Endothelial cell of umbilical vein (primary cell): ENCODE results near the gene ACTR1A. TPM values are rescaled to one million over a fixed set of nuclear protein-coding genes. Genes with fewer than 3 reads are reported as not detected.

Source experiments
- BruUV-seq: library from RNA; stranded (reverse); fragments of 400-500 nt; replicated peaks from 2 replicates; lab custom pipeline; 2021; lab: Mats Ljungman, UMichigan
- CTCF ChIA-PET: fragments of 300-600, 350-600 bp; sonication (Branson Sonifier 250); formaldehyde crosslinking; loops from one replicate; lab custom pipeline; 2021; ENCODE audit warnings: antibody characterized with exemption, inconsistent platforms; lab: Charles Lee
- POLR2A ChIA-PET: fragments of 300-600, 350-600 bp; sonication (Branson Sonifier 250); formaldehyde crosslinking; loops from one replicate; lab custom pipeline; 2021; ENCODE audit warnings: antibody characterized with exemption, inconsistent platforms; lab: Charles Lee
- DNase-seq: peaks from one replicate; pipeline ENCODE4 v3.0.0-alpha.2; 2011; ENCODE audit warnings: low read depth, low spot score
- FAIRE-seq: peaks from 2 replicates; lab custom pipeline; 2011; peaks lifted over from hg19 to GRCh38; lab: Jason Lieb, UNC
- H2AFZ ChIP-seq: 2 replicates; pipeline ENCODE4 v1.6.0; 2012; ENCODE audit warnings: low read depth, low read length, control low read depth, inconsistent platforms
- H3K27ac ChIP-seq: 2 replicates; pipeline ENCODE4 v1.5.1; 2011; ENCODE audit warnings: low read depth, mild to moderate bottlenecking, control low read depth, low read length, moderate library complexity; ENCODE audit not compliant: insufficient read depth
- H3K27me3 ChIP-seq, 2 experiments: 2 replicates each; pipeline versions ENCODE4 v1.6.0 to v1.6.1; 2011; ENCODE audit warnings: low read length in 2 of 2, mixed read lengths in 1 of 2; ENCODE audit not compliant: control insufficient read depth in 2 of 2, insufficient read depth in 2 of 2
- H3K36me3 ChIP-seq, 2 experiments: 2 replicates in 1 of 2; 3 replicates in 1 of 2; pipeline ENCODE4 v1.5.1; 2011; ENCODE audit warnings: low read length in 2 of 2, mild to moderate bottlenecking in 1 of 2, moderate library complexity in 1 of 2; ENCODE audit not compliant: control insufficient read depth in 2 of 2, insufficient read depth in 2 of 2; ENCODE audit errors: extremely low read depth in 1 of 2
- H3K4me1 ChIP-seq: 3 replicates; pipeline ENCODE4 v1.5.1; 2011; ENCODE audit warnings: mild to moderate bottlenecking, low read length; ENCODE audit not compliant: control insufficient read depth, insufficient read depth; ENCODE audit errors: extremely low read depth
- H3K4me2 ChIP-seq: 2 replicates; pipeline ENCODE4 v1.6.1; 2011; ENCODE audit warnings: low read length, control low read depth, mixed read lengths; ENCODE audit not compliant: insufficient read depth
- H3K4me3 ChIP-seq, 3 experiments: fragments of 200-600 bp in 1 of 3; sonication (generic), shearing (Covaris generic) in 1 of 3; replicated peaks in 1 of 3; 2 replicates each; pipeline ENCODE4 v1.5.1; 2011 to 2016; ENCODE audit warnings: control low read depth in 3 of 3, low read length in 3 of 3, mild to moderate bottlenecking in 2 of 3, inconsistent platforms in 1 of 3, low read depth in 1 of 3, moderate library complexity in 1 of 3; ENCODE audit not compliant: insufficient read depth in 1 of 3
- H3K79me2 ChIP-seq: 2 replicates; pipeline ENCODE4 v1.6.0; 2012; ENCODE audit warnings: low read length, inconsistent platforms; ENCODE audit not compliant: control insufficient read depth, insufficient read depth
- H3K9ac ChIP-seq: replicated peaks from 2 replicates; pipeline ENCODE3; 2011; ENCODE audit warnings: low read length, control low read depth; ENCODE audit not compliant: insufficient read depth; ENCODE audit errors: extremely low read depth
- H3K9me1 ChIP-seq: replicated peaks from 3 replicates; pipeline ENCODE4 v1.6.0; 2011; ENCODE audit warnings: mild to moderate bottlenecking, low read length; ENCODE audit not compliant: control insufficient read depth, insufficient read depth; ENCODE audit errors: extremely low read depth
- H3K9me3 ChIP-seq: replicated peaks from 2 replicates; pipeline ENCODE4 v1.5.1; 2012; ENCODE audit warnings: low read length, inconsistent platforms; ENCODE audit not compliant: control insufficient read depth, insufficient read depth
- H4K20me1 ChIP-seq: replicated peaks from 2 replicates; pipeline ENCODE3; 2011; ENCODE audit warnings: mild to moderate bottlenecking, low read length; ENCODE audit not compliant: control insufficient read depth, insufficient read depth; ENCODE audit errors: extremely low read depth
- EZH2 ChIP-seq: IDR thresholded peaks from 2 replicates; pipeline ENCODE4 v1.6.1; 2012; ENCODE audit warnings: borderline replicate concordance, low read depth, mild to moderate bottlenecking, moderate library complexity, low read length, inconsistent platforms; ENCODE audit not compliant: severe bottlenecking
- FOS ChIP-seq: IDR thresholded peaks from 2 replicates; pipeline ENCODE4 v1.6.1; 2011; ENCODE audit warnings: mild to moderate bottlenecking, low read length, moderate library complexity, borderline replicate concordance; ENCODE audit not compliant: insufficient read depth
- GATA2 ChIP-seq: IDR thresholded peaks from 2 replicates; pipeline ENCODE4 v1.7.0; 2011; ENCODE audit warnings: low read depth, mild to moderate bottlenecking, moderate library complexity, mixed read lengths, low read length; ENCODE audit not compliant: insufficient read length, insufficient read depth
- JUN ChIP-seq: IDR thresholded peaks from 2 replicates; pipeline ENCODE4 v1.6.1; 2011; ENCODE audit warnings: borderline replicate concordance, low read depth; ENCODE audit not compliant: insufficient read length, insufficient read depth
- MYC ChIP-seq: IDR thresholded peaks from one replicate; pipeline ENCODE4 v1.6.1; 2011; ENCODE audit warnings: mild to moderate bottlenecking, low read depth, low read length
- POLR2A ChIP-seq: IDR thresholded peaks from 2 replicates; pipeline ENCODE4 v1.6.1; 2012; ENCODE audit warnings: low read depth, mild to moderate bottlenecking, control low read depth, low read length
- POLR2AphosphoS5 ChIP-seq: IDR thresholded peaks from 2 replicates; pipeline ENCODE4 v1.6.1; 2012; ENCODE audit warnings: low read depth, mild to moderate bottlenecking, control low read depth, low read length, moderate library complexity; ENCODE audit not compliant: insufficient read depth
- dilution Hi-C: fragments of 300-500 bp; cut with MboI; formaldehyde crosslinking; loops from one replicate; pipeline ENCODE4 v1.15.0; 2019; ENCODE audit warnings: low sequenced_read_pairs; ENCODE audit not compliant: extremely low pct_ligation_motif_present
- intact Hi-C: fragments of 100-400 bp; cut with micrococcal nuclease; formaldehyde crosslinking; loops from one replicate; pipeline ENCODE4 v1.10.0; 2022
- polyA plus RNA-seq, 4 experiments: library from polyadenylated mRNA; depleted of rRNA in 3 of 4; stranded (reverse) in 3 of 4; unstranded in 1 of 4; fragments of >200 nt; gene quantifications; 2 replicates each; pipeline versions ENCODE4 v1.2.1 to v1.2.3, GENCODE V29; 2011 to 2012; ENCODE audit warnings: missing spikeins in 1 of 4
- total RNA-seq: library from RNA; stranded (reverse); gene quantifications from 2 replicates; pipeline ENCODE4 v1.2.3, GENCODE V29; 2021
- TF ChIP-seq, protein P1 (sequence below), 2 donors: IDR thresholded peaks; 1 replicate in 1 of 2; 2 replicates in 1 of 2; pipeline ENCODE4 v1.5.1; 2011; ENCODE audit warnings: low read length in 2 of 2, mild to moderate bottlenecking in 2 of 2, moderate library complexity in 2 of 2, control low read depth in 1 of 2, inconsistent platforms in 1 of 2, low read depth in 1 of 2; ENCODE audit not compliant: insufficient read depth in 1 of 2; ENCODE audit errors: extremely low read depth in 1 of 2
- TF ChIP-seq, protein P2 (sequence below): IDR thresholded peaks from 2 replicates; pipeline ENCODE4 v1.6.1; 2011; ENCODE audit not compliant: insufficient read depth, insufficient read length

The ACTR1A gene
- total and polyA plus RNA-seq, 2 donors (not counting 3 experiments of a cell fraction or from before 2014, with no cell fraction given) = 155 to 164 TPM

DNA sequence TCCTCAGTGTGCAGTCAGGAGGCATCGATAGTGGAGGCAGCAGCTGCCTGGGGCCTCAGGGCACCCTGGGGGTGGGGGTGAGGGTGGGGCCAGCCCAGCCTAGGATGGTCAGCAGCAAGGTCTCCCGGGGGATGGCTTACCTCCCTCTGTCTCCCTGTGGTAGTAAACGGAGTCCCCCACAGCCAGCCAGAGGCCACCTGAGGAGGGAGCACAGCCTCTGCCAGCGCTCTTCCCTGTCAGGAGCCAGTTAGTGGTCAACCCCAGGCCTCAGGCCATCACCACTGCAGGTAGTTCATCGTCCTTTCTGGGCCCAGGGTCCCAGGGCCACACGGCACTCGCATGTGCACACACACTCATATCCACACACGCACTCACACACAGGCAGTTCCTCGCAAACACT is 22.1 kb downstream of the ACTR1A start:
- Histone ChIP-seq H3K9me1 (no peaks in the 10 kb centered on the region), H3K79me2 (no peaks in the 10 kb centered on the region), H4K20me1 (no peaks in the 10 kb centered on the region), H2AFZ (no peak overlapping the region), H3K9ac (no peak overlapping the region), H3K4me3 (no peak overlapping the region), H3K9me3 (no peaks in the 10 kb centered on the region), H3K4me2 (no peak overlapping the region), H3K27me3 (no peaks in the 10 kb centered on the region), H3K4me1 (no peaks in the 10 kb centered on the region), H3K27ac (no peak overlapping the region), H3K36me3 (peaks cover 32 to 53% of the 10 kb centered on the region in 2 experiments)
- DNase-seq = no peak
- dilution Hi-C loops (no loop called here), intact Hi-C loops (no loop called here)
- CTCF ChIA-PET = interaction anchor here (0.8 to 3.1 kb wide), 11 partner anchors 12 to 312 kb away, joined by 3 to 28 read pairs (median 4); partner anchors contain the start of gene ACTR1A
- no peak for FAIRE-seq
- no peak for TF ChIP-seq EZH2
- TF ChIP-seq, protein P1, sequence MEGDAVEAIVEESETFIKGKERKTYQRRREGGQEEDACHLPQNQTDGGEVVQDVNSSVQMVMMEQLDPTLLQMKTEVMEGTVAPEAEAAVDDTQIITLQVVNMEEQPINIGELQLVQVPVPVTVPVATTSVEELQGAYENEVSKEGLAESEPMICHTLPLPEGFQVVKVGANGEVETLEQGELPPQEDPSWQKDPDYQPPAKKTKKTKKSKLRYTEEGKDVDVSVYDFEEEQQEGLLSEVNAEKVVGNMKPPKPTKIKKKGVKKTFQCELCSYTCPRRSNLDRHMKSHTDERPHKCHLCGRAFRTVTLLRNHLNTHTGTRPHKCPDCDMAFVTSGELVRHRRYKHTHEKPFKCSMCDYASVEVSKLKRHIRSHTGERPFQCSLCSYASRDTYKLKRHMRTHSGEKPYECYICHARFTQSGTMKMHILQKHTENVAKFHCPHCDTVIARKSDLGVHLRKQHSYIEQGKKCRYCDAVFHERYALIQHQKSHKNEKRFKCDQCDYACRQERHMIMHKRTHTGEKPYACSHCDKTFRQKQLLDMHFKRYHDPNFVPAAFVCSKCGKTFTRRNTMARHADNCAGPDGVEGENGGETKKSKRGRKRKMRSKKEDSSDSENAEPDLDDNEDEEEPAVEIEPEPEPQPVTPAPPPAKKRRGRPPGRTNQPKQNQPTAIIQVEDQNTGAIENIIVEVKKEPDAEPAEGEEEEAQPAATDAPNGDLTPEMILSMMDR (IDR thresholded peaks at IDR 0.05; ENCODE audit: extremely low read depth in 1 of 2, insufficient read depth in 1 of 2, low read depth in 1 of 2, low read length in 2 of 2) = no peak
- TF ChIP-seq POLR2A = no peak
- TF ChIP-seq GATA2 = no peak
- TF ChIP-seq, protein P2, sequence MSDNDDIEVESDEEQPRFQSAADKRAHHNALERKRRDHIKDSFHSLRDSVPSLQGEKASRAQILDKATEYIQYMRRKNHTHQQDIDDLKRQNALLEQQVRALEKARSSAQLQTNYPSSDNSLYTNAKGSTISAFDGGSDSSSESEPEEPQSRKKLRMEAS = no peak
- TF ChIP-seq FOS = no peak
- TF ChIP-seq JUN = no peak
- no peak for TF ChIP-seq POLR2AphosphoS5
- no peak for TF ChIP-seq MYC
- BruUV-seq = no TSS peak
- POLR2A ChIA-PET = no interaction called here
